Astrocyte of the spinal cord (primary cell): ENCODE results near the gene SUCLG2.

ENCODE experiments used
- DNase-seq: peaks from one replicate; pipeline ENCODE4 v3.0.0; 2011; ENCODE audit warnings: low read depth, low spot score
- H3K4me3 ChIP-seq: 2 replicates; pipeline ENCODE4 v1.5.1; 2011; ENCODE audit warnings: low read depth, mild to moderate bottlenecking, low read length, moderate library complexity
- in situ Hi-C: cut with HindIII; loops from 2 replicates; pipeline ENCODE4 v1.10.0; 2017; ENCODE audit warnings: low sequenced_read_pairs
- TF ChIP-seq, protein P1 (sequence below): IDR thresholded peaks from 2 replicates; pipeline ENCODE4 v1.5.1; 2012; ENCODE audit warnings: low read depth, mild to moderate bottlenecking, low read length, inconsistent platforms

Gene SUCLG2

DNA sequence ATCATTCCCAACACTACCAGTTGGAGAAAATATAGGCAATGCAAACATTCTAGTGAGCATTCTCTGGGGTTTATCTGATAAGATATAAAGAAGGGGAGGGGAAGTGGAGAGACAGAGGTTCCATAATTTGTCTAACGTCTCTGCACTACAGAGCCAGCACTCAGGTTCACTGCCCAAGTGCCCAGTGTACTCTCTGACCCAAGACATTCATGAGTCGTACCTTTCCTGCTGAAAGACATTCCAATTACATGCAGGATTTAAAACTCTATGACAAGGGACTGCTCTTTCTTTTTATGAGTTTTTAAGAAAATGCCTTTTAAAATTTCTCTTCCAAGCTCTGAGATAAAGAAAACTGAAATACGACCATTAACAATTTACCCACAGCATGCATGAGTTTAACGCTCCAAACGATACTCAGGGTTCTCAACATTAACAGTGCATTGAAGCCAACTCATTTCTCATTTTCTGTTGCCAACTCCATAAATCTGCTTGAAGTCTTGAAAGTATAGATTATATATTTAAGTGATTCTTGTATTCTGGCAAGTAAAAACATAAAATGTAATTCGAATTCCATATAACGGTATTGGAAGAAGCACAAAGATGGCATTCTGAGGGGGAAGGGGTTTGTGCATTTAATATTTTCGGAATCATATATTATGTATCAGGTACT, 193.4 kb downstream of the SUCLG2 start:
- in situ Hi-C loops: no loop called here
- TF ChIP-seq, protein P1, sequence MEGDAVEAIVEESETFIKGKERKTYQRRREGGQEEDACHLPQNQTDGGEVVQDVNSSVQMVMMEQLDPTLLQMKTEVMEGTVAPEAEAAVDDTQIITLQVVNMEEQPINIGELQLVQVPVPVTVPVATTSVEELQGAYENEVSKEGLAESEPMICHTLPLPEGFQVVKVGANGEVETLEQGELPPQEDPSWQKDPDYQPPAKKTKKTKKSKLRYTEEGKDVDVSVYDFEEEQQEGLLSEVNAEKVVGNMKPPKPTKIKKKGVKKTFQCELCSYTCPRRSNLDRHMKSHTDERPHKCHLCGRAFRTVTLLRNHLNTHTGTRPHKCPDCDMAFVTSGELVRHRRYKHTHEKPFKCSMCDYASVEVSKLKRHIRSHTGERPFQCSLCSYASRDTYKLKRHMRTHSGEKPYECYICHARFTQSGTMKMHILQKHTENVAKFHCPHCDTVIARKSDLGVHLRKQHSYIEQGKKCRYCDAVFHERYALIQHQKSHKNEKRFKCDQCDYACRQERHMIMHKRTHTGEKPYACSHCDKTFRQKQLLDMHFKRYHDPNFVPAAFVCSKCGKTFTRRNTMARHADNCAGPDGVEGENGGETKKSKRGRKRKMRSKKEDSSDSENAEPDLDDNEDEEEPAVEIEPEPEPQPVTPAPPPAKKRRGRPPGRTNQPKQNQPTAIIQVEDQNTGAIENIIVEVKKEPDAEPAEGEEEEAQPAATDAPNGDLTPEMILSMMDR: no peak
- DNase-seq: no peak
- H3K4me3 ChIP-seq: no peak overlapping the region

DNA sequence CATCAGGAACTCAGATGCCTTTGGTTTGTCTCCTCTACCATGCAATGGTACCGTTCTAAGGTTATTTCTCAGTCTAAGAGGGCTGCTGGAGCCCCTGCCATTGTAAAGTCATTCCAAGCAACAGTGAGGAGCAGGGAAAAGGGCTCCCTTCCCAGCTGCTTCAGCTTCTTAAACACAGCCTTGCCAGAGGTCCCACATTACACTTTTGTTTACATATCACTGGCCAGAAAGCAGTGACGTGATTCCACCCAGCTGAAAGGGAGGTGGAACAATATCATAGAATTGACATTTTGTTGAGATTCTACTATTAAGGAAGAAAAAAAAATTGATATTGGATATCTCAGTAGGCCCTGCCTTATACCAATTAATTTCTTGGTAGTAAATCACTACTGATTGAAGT, 194.6 kb downstream of the SUCLG2 start:
- in situ Hi-C loops: no loop called here
- no peak for DNase-seq
- TF ChIP-seq, protein P1: no peak

DNA sequence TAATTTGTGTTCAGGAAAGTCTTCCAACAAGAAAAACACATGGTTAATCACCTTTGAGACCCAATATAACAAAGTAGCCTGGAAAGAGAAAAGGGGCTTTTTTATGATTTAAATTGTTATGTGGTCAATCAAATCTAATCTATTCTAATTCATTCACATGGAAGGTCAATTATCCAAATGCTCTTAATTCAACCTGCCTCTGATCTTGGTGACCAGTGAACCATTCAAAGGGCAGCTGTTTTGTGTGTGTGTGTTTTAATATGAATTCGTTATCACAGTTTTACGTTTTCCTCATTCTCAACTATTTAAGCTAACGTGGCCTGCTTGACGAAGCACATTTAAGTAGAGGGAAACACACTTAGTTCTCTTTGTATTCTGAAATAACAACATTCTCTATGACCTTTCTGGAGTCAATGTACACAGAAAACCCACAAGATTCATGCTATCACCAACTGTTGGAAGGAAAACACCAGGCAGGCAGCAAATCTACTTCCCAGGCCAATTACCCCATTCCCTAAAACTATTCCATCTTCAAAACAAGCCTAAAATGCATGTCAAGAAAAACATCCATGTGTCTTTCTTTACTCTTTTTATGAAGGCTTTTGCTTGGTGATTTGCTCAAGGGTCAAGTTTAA, 195.4 kb downstream of the SUCLG2 start:
- DNase-seq: peak; percentile 10
- in situ Hi-C loops: no loop called here
- H3K4me3 ChIP-seq: no peak overlapping the region
- TF ChIP-seq, protein P1: no peak

More for the DNA sequence above, 194.6 kb downstream of the SUCLG2 start:
- H3K4me3 ChIP-seq: no peak overlapping the region

DNA sequence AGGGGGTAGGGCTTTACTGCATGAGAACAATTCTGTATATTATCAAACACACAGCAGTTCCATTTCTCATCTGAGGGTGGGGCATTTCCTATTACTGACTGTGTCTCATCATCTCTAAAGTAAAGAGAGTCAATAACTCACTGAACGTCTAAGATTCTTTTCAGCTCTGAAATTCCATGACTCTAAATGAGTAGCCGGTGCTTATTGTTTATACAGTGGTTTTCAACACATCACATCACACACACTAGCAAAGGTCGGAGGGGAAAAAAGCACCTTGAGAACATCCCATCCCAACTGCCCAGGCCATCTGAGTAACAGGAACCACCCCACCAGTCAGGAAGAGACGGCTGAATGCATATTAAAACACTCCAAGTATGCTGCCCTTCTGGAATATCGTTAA, 196.0 kb downstream of the SUCLG2 start:
- no peak overlapping the region for H3K4me3 ChIP-seq
- in situ Hi-C loops: no loop called here
- DNase-seq: peak; percentile 49
- TF ChIP-seq, protein P1: peak; percentile 25

DNA sequence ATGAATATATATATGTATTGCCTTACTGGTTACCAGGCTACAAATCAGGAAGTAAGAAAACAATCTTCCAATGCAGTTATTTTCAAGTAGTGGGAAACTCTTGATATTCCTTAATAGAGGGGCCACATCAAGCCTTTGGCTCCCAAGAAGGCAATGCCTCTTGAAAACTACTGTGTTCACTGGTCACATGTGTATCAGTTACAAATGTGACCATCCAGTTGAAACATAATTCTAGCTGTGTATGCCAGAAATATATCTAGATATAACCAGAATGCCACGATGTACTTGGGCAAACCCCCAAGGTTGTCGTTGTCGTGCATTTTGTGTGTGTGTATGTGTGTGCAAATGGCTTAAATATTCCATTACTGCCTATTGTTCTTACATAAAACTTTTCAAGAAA, 200.8 kb downstream of the SUCLG2 start:
- in situ Hi-C loops: no loop called here
- no peak for DNase-seq
- TF ChIP-seq, protein P1: no peak
- no peak overlapping the region for H3K4me3 ChIP-seq

DNA sequence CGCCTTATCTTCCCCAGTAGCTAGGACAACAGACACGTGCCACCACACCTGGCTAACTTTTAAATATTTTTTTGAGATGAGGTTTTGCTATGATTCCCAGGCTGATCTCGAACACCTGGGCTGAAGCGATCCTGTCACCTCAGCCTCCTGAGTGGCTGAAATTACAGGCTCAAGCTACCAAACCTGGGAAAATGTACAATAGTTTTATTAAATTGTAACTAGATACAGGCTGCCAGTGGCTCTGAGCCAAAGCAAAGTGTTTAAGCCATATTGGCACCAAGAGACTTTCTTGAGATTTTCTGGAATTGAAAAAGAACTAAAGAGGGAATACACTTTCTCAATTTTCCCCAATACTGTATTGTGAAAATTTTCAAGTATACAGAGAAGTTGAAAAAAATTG, 204.3 kb downstream of the SUCLG2 start:
- no peak for DNase-seq
- in situ Hi-C loops: no loop called here
- TF ChIP-seq, protein P1: no peak
- H3K4me3 ChIP-seq: no peak overlapping the region
